ENCODE measurements around the gene PGS1.
"Not testable (repeated sequence)": the region's sequence is repeated elsewhere in the genome, so short reads cannot be mapped to it uniquely, and the experiment has no call there.

The PGS1 gene

DNA sequence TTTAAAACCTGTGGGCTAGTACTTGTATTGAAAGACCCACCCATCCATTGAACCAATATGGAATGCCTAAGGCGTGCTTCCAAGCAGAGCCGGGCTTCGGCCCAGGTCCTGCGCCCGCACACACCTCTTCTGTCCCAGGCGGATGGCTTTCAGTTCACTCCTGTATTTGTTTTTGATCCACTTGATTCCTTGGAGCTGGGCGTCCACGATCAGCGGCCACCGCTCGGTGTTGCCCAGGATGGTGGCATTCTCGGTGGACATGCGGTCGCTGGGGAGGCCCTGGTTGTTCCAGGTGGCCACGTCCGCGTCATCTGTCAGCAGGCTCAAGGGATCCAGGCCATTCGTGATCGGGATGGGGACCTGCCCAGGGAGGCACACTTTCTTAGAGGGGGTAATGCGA, 75.9 kb downstream of the PGS1 start:
- no peak for DNase-seq

DNA sequence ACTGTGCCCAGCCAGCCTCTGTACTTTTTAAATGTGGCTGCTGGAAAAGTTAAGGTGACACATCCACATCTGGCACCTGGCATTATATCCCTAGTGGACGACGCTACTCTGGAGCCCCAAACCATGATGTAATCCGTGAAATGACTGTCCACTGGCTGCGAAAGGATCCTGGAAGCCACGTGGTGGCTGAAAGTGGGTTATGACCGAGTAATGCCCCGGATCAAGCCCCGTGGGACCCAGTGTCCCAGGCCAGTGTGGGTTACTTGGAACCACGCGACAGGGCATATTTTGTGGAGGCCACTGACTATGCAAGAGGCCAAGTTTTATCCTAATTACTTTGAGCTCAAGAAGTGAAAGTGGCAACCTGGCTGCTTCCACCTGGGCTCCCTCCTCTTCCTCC, 79.6 kb downstream of the PGS1 start:
- no peak for DNase-seq

- no peak for DNase-seq
Measured at GRCh38 chr17:78458736-78459335, 80.4 kb downstream of the PGS1 start.

DNA sequence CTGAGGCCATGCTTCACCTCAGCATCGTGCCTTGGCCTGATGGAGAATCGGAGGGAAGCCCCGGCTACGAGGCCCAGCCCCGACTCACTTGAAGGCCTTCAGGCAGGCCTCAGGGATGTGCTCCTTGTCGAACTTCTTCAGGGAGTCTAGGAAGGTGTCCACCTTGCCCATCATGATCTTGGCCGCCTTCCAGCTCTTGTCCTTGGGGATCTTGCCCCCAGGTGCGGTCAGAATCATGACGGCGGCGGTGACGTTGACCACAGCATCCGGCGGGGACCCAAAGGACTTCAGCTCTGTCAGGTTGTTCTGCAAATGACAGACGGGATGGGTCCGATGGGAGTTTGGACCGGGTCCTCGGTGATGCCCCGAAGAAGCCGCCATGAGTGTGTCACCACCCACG, 81.2 kb downstream of the PGS1 start:
- no peak for DNase-seq

DNA sequence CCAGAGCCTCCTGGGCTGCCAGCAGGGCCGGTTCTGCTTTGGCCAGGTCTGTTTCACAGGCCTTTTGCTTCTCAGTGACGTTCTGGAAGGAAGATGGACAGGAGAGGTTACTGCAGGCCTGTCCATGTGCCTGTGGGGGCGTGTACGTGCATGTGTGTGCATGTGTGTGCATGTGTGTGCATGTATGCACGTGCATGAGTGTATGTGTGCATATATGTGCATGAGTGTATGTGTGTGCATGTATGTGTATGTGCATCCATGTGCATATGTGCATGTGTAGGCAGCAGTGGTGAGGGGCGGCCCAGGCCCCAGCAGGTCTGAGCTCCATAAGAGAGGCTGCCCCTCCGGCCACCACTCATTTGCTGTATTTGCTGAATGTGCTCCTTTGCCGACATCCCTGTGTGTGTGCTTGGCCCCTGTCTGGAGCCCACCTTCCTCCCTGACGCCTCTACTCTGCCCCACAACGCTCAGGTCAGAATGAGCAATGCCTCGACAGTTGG, 81.8 kb downstream of the PGS1 start:
- DNase-seq = no peak

GRCh38 chr17:78460951-78461798, 82.7 kb downstream of the PGS1 start:
- DNase-seq = no peak

DNA sequence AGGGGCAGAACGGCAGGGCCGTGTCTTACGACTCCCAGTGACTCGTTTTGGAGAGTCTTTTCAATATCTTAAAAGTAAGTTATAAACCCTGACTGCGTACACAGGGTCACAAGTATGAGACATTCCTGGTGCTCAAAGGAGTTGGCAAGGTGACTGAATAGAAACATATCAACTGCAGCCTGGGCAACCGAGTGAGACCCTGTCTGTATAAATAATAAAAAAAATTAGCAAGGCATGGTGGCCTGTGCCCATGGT, 83.3 kb downstream of the PGS1 start:
- no peak for DNase-seq

DNA sequence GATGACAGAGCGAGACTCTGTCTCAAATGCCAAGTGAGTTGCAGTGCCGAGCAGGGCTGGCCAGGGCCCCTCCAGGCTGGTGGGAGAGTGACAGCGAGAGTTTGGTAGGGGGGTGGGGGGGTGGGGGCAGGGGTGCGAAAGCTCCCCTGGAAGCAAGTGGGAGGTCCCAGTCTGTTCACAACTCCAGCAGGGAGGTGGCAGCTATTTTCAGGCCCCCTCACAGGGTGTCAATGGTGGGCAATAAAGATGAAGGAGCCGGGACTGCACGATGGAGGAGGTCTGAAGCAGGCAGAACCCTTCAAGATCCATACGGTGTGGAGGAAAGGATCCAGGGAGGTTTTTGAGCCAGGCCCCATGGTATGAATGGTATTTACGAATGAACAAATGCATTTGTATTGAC, 83.7 kb downstream of the PGS1 start:
- no peak for DNase-seq

DNA sequence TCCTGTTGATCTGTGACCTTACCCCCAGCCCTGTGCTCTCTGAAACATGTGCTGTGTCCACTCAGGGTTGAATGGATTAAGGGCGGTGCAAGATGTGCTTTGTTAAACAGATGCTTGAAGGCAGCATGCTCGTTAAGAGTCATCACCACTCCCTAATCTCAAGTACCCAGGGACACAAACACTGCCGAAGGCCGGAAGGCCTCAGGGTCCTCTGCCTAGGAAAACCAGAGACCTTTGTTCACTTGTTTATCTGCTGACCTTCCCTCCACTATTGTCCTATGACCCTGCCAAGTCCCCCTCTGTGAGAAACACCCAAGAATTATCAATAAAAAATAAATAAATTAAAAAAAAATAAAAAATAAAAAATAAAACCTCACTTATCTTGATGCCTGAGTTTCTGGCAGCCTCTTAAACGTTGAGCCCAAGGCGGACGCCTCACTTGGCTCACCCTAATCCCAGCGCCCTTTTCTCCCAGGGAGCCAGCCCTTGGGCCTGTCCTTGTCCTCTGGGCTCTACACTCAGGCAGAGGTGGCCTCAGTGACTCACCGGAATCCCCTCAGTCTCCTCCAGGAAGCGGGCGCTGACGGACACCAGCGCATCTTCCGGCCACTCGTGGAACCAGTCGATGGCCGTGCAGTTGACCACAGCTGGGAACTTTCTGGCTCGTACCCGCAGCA, 87.8 kb downstream of the PGS1 start:
- not testable (repeated sequence) for DNase-seq

DNA sequence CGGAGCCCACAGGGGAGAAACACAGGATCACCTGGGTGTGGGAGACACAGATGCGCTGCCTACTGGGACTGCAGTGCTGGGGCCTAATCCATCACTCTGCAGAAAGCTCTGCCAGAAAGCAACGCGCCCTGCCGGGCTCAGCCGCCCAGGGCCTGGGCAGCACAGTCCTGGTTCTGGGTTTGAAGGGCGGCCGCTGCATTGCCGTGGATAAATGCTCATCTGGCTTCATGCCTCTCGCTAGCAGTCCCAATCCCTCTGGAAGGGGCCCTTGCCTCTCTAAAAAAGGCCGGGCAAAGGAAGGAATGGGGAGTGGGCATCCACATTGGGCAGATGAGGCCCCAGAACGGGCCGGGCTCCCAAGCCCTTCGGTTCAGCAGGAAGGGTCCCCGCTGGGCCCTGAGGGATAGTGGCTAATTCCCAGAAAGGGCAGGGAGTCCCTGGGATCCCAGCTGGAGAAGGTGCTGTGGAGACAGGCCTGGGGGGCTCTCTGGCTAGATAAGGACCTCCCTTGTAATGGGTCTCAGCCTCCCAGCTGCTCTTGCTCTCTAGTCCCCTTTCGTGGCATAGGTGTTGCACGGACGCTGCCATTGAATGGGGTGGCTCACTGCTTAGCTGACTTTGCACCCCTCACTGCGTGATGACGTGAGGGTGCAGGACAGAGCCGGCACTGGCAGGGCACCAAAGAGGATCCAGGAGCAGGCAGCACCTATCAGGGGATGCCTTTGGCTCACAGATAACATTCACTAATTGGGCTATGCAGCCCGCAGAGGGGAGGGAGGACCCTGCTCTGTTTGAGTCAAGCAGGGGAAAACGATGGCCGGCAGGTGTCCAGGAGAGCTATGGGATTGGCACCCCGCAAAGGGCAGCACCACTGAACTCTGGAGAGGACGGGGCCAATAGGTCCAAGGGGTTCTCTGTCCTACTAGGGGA, 88.6 kb downstream of the PGS1 start:
- no peak for DNase-seq

DNA sequence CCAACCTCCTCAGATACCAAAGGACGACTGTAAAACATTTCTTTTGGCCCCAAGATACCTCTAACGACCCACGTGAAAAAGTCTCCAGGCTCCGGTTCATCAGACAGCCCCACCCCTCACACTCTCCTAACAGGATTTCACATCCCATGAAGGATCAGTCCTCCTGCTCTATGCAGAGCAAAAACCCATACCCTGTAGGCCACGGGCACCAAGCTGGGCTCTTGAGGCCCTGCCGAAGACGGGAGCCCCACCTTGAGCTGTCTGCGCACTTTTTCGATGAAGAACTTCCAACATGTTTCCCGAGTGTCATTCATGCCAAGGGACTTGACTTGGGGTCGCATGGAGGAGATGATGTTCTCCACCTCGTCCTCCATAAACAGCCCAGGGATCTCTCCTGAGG, 89.9 kb downstream of the PGS1 start:
- DNase-seq = no peak

GRCh38 chr17:78469443-78469842, 91.0 kb downstream of the PGS1 start:
- no peak for DNase-seq

- no peak for DNase-seq
Measured at GRCh38 chr17:78471635-78472034, 93.2 kb downstream of the PGS1 start.

DNA sequence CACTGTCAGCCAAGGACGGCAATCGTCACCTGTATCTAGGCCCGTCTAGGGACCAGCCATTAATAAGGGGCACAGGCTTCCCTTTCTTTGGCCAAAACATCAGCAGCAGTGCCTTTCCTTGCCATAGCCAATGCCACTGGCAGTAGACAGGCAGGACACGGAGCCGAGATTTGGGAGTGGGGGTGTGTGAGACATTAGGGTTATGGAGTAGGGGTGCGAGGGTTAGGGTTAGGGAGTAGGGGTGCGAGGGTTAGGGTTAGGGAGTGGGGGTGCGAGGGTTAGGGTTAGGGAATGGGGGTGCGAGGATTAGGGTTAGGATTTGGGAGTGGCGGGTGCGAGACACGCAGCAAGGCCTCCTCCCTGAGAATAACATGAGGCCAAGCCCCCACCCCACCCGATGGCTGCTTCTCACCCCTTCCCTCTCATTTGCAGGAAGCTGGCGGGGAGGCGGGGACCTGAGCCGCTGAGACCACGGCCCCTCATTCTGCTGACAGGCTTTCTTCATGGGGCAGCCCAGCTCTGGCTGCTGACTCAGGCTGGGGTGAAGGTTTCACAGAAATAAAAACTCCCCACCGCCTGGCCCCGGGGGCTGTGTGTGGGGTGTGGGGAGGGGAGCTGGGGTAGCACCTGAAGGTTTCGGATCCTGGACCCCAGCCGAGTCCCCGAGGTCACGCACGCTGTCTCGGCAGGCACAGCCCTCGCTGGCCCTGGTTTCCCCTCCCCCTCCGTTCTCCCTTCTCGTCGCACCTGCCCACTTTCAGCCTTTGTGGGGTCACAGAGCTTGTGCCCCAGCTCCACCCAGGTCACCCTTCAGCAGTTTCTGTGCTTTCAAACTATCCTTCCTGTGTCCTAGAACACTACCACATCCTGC, 93.8 kb downstream of the PGS1 start:
- no peak for DNase-seq

- no peak for DNase-seq
Measured at GRCh38 chr17:78473951-78474613, 95.6 kb downstream of the PGS1 start.
